Measurements from ENCODE around the gene ZBTB9. TPM values are rescaled to one million over a fixed set of nuclear protein-coding genes. Genes with fewer than 3 reads are reported as not detected.

Gene ZBTB9
- total RNA-seq, 4 donors from 2014 or later = 1.4 to 8.6 (median 5.7) TPM

GRCh38 chr6:33416386-33417127 is 37.8 kb upstream of the ZBTB9 start:
- ATAC-seq (ENCODE audit: low FRiP score) = no peak
- no peak for TF ChIP-seq CTCF (IDR thresholded peaks at IDR 0.05)
- DNase-seq (ENCODE audit: low spot score) = no peak

GRCh38 chr6:33417128-33417902 is 37.1 kb upstream of the ZBTB9 start:
- no peak for TF ChIP-seq CTCF (IDR thresholded peaks at IDR 0.05)
- ATAC-seq (ENCODE audit: low FRiP score) (peak; percentile 37), DNase-seq (ENCODE audit: low spot score) (no peak)

GRCh38 chr6:33417903-33418689 is 36.3 kb upstream of the ZBTB9 start, which contains the start of gene CUTA:
TSS of gene CUTA (minus strand) at chr6:33418107. CDS start at chr6:33418000, 107 bp downstream.
- no peak for TF ChIP-seq CTCF (IDR thresholded peaks at IDR 0.05)
- DNase-seq (ENCODE audit: low spot score) (peak; percentile 94), ATAC-seq (ENCODE audit: low FRiP score) (peak; percentile 90)

DNA sequence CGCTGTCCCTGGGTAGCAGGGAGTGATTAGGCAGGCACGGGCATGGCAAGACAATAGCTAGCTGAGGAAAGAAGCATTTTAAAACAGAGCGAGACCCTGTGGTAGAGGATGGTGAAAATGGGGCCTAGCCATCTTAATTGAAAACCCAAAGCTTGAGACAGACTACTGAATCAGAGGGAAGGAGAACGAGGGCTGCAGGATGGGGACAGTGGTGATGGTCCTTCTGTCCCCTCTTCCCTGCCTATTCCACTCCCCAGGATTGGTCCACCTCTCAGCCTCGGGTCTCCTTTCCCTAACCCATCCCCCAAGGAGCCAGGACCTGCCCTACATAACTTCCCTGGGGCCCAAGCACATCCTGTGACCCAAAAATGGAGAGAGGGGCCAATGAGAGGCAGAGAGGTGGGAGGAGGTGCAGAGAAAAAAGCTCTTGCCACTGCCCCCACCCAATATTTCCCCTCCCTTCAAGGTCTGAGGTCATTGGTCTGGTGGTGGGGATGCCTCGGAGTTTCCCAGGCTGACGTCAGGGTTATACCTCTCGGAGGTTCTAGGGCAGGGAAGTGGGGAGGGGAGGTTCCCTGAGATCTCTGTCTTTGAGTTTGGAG is 35.6 kb upstream of the ZBTB9 start:
- ATAC-seq (ENCODE audit: low FRiP score) (no peak), DNase-seq (ENCODE audit: low spot score) (no peak)
- TF ChIP-seq CTCF (IDR thresholded peaks at IDR 0.05) = no peak

GRCh38 chr6:33419580-33420490 is 34.5 kb upstream of the ZBTB9 start, which contains the start of gene SYNGAP1:
TSS of gene SYNGAP1 (plus strand) at chr6:33420065. CDS start at chr6:33420265, 200 bp downstream.
- no peak for TF ChIP-seq CTCF (IDR thresholded peaks at IDR 0.05)
- ATAC-seq (ENCODE audit: low FRiP score) (no peak), DNase-seq (ENCODE audit: low spot score) (no peak)

All from omental fat pad (tissue), 4 donors.